A549 (cell line): ENCODE results near the gene ODAD2. TPM values are rescaled to one million over a fixed set of nuclear protein-coding genes. Genes with fewer than 3 reads are reported as not detected.

Experiments
- ATAC-seq, 2 experiments: fragments of 200-7000 bp in 1 of 2; fragments of >200 bp in 1 of 2; cut with Nextera tagmentation in 1 of 2; cut with Tn5 transposase in 1 of 2; 3 replicates each; pipeline versions ENCODE4 v1.8.0 to v1.9.1; 2018 to 2020; ENCODE audit warnings: mild to moderate bottlenecking in 1 of 2, moderate library complexity in 1 of 2
- CTCF ChIA-PET: fragments of 300-600 bp; sonication (Branson Sonifier 250); formaldehyde crosslinking; extraction: SDS; loops from one replicate; lab custom pipeline; 2021; ENCODE audit warnings: antibody characterized with exemption, inconsistent platforms; lab: Yijun Ruan, JAX
- POLR2A ChIA-PET: fragments of 350-600 bp; formaldehyde crosslinking; extraction: SDS; loops from one replicate; lab custom pipeline; 2021; ENCODE audit warnings: antibody characterized with exemption, inconsistent platforms; lab: Yijun Ruan, JAX
- DNase-seq, 2 experiments: peaks; one replicate each; pipeline versions ENCODE4 v3.0.0 to v3.0.0-alpha.2; 2011 to 2016; ENCODE audit warnings: low read depth in 1 of 2, low spot score in 1 of 2
- FAIRE-seq: peaks from 2 replicates; lab custom pipeline; 2011; peaks lifted over from hg19 to GRCh38; lab: Jason Lieb, UNC
- H3K27ac ChIP-seq, 2 experiments: fragments of >200 bp; sonication (Bioruptor Twin); formaldehyde crosslinking; 3 replicates each; pipeline ENCODE4 v1.5.1; 2016 to 2017
- H3K4me1 ChIP-seq: fragments of >200 bp; sonication (Bioruptor Twin); formaldehyde crosslinking; 3 replicates; pipeline ENCODE4 v1.6.1; 2016
- H3K4me2 ChIP-seq: fragments of >200 bp; sonication (Bioruptor Twin); formaldehyde crosslinking; 3 replicates; pipeline ENCODE4 v1.6.1; 2016
- H3K4me3 ChIP-seq: fragments of >200 bp; sonication (Bioruptor Twin); formaldehyde crosslinking; 3 replicates; pipeline ENCODE4 v1.5.1; 2016
- H3K9me3 ChIP-seq: fragments of >200 bp; sonication (Bioruptor Twin); formaldehyde crosslinking; 3 replicates; pipeline ENCODE4 v1.6.1; 2016
- ATOH8 ChIP-seq: fragments of 250-450 bp; sonication (Bioruptor Pico); IDR thresholded peaks from 2 replicates; pipeline ENCODE4 v1.5.0; 2020; ENCODE audit warnings: low read depth, mild to moderate bottlenecking, moderate library complexity
- CBX2 ChIP-seq: fragments of 200-600 bp; sonication (generic); IDR thresholded peaks from 2 replicates; pipeline ENCODE4 v1.6.1; 2016; ENCODE audit warnings: low read depth, mild to moderate bottlenecking, borderline replicate concordance
- CEBPB ChIP-seq, 2 experiments: fragments of >200 bp in 1 of 2; sonication (Bioruptor Twin) in 1 of 2; formaldehyde crosslinking in 1 of 2; IDR thresholded peaks; 2 replicates each; pipeline ENCODE4 v1.6.1; 2012 to 2016
- CHD2 ChIP-seq: fragments of 150-350 bp; IDR thresholded peaks from 2 replicates; pipeline ENCODE4 v1.6.1; 2014; ENCODE audit warnings: low read length; ENCODE audit not compliant: partially characterized antibody
- E2F6 ChIP-seq: IDR thresholded peaks from 2 replicates; pipeline ENCODE4 v1.6.1; 2012; ENCODE audit warnings: low read depth, borderline replicate concordance
- ELK1 ChIP-seq: fragments of 150-350 bp; IDR thresholded peaks from 2 replicates; pipeline ENCODE4 v1.6.1; 2014; ENCODE audit warnings: low read depth, mild to moderate bottlenecking, low read length
- ESRRA ChIP-seq: fragments of 150-350 bp; IDR thresholded peaks from 2 replicates; pipeline ENCODE4 v1.6.1; 2014; ENCODE audit warnings: mild to moderate bottlenecking, low read length, borderline replicate concordance
- FOSB ChIP-seq: fragments of 250-450 bp; sonication (Bioruptor Pico); IDR thresholded peaks from 2 replicates; pipeline ENCODE4 v1.5.0; 2020; ENCODE audit warnings: mild to moderate bottlenecking, moderate library complexity
- FOSL2 ChIP-seq, 2 experiments: fragments of 450-650 bp in 1 of 2; fragments of >200 bp in 1 of 2; sonication (Bioruptor Twin) in 1 of 2; formaldehyde crosslinking; IDR thresholded peaks; 2 replicates each; pipeline versions ENCODE4 v1.5.0 to v1.6.1; 2016 to 2020; ENCODE audit warnings: mild to moderate bottlenecking in 1 of 2, moderate library complexity in 1 of 2
- HDAC2 ChIP-seq: fragments of 200-600 bp; sonication (generic); IDR thresholded peaks from 2 replicates; pipeline ENCODE4 v1.6.1; 2016
- HES2 ChIP-seq: fragments of >200 bp; sonication (Bioruptor Twin); formaldehyde crosslinking; IDR thresholded peaks from 2 replicates; pipeline ENCODE4 v1.6.1; 2016
- HMGXB4 ChIP-seq: fragments of 250-450 bp; sonication (Bioruptor Pico); IDR thresholded peaks from 2 replicates; pipeline ENCODE4 v1.5.0; 2021; ENCODE audit warnings: mild to moderate bottlenecking, moderate library complexity, borderline replicate concordance
- HOXB5 ChIP-seq: fragments of 250-450 bp; sonication (Bioruptor Pico); IDR thresholded peaks from 2 replicates; pipeline ENCODE4 v1.5.0; 2020; ENCODE audit warnings: mild to moderate bottlenecking, moderate library complexity
- JUN ChIP-seq, 2 experiments: fragments of >200 bp; sonication (Bioruptor Twin); formaldehyde crosslinking; IDR thresholded peaks; 2 replicates in 1 of 2; 3 replicates in 1 of 2; pipeline ENCODE4 v1.6.1; 2016 to 2017
- KDM1A ChIP-seq: fragments of 200-600 bp; sonication (generic); IDR thresholded peaks from 2 replicates; pipeline ENCODE4 v1.6.1; 2016; ENCODE audit warnings: low read depth, mild to moderate bottlenecking
- MAFK ChIP-seq: fragments of 450-650 bp; IDR thresholded peaks from 2 replicates; pipeline ENCODE4 v1.6.1; 2014; ENCODE audit not compliant: partially characterized antibody
- MAZ ChIP-seq: fragments of 150-350 bp; IDR thresholded peaks from 2 replicates; pipeline ENCODE4 v1.6.1; 2014; ENCODE audit warnings: antibody characterized with exemption, low read depth, low read length, borderline replicate concordance
- NPAS2 ChIP-seq: fragments of 250-450 bp; sonication (Bioruptor Pico); IDR thresholded peaks from 2 replicates; pipeline ENCODE4 v1.8.0; 2022; ENCODE audit warnings: mild to moderate bottlenecking, moderate library complexity, borderline replicate concordance
- NR3C1 ChIP-seq: fragments of >200 bp; sonication (Bioruptor Twin); formaldehyde crosslinking; IDR thresholded peaks from 3 replicates; pipeline ENCODE4 v1.6.1; 2017
- PBX3 ChIP-seq: IDR thresholded peaks from 2 replicates; pipeline ENCODE4 v1.6.1; 2012
- POLR2A ChIP-seq: IDR thresholded peaks from 2 replicates; pipeline ENCODE4 v1.6.1; 2012; ENCODE audit warnings: mild to moderate bottlenecking, low read length
- POLR2AphosphoS2 ChIP-seq: conservative IDR thresholded peaks from 2 replicates; pipeline ENCODE4 v1.6.1; 2012; ENCODE audit warnings: low read length, improper control_type of control experiment, inconsistent platforms
- RCOR1 ChIP-seq: fragments of 150-350 bp; IDR thresholded peaks from 2 replicates; pipeline ENCODE4 v1.6.1; 2014; ENCODE audit warnings: antibody characterized with exemption, low read length, low read depth
- REST ChIP-seq: fragments of 200-600 bp; sonication (generic); IDR thresholded peaks from 2 replicates; pipeline ENCODE4 v1.6.1; 2016; ENCODE audit warnings: antibody characterized with exemption, mild to moderate bottlenecking, moderate library complexity
- RFX5 ChIP-seq: fragments of 450-650 bp; IDR thresholded peaks from 2 replicates; pipeline ENCODE4 v1.7.1; 2014; ENCODE audit warnings: antibody characterized with exemption, mild to moderate bottlenecking, moderate library complexity
- TP53 ChIP-seq: fragments of 250-450 bp; sonication (Bioruptor Pico); IDR thresholded peaks from 2 replicates; pipeline ENCODE4 v1.5.0; 2021; ENCODE audit warnings: mild to moderate bottlenecking, moderate library complexity
- ZSCAN20 ChIP-seq: fragments of 250-450 bp; sonication (Bioruptor Pico); IDR thresholded peaks from 2 replicates; pipeline ENCODE4 v1.8.0; 2022; ENCODE audit warnings: mild to moderate bottlenecking, moderate library complexity
- WGBS: methylation state at CpG from one replicate; pipeline ENCODE4 v1.1.6; 2017; ENCODE audit errors: missing lambda C conversion rate; 5-methylcytosine and 5-hydroxymethylcytosine counted together
- polyA plus RNA-seq, 4 experiments: library from polyadenylated mRNA; depleted of rRNA in 3 of 4; stranded (reverse); fragments of >200 nt; fragmentation: RNase III in 1 of 4; extraction: RNeasy Plus Mini Kit Qiagen cat#74134 plus additional on column Dnase treatment in 1 of 4; gene quantifications; 2 replicates in 3 of 4; 3 replicates in 1 of 4; pipeline ENCODE4 v1.2.3, GENCODE V29; 2011 to 2017

The ODAD2 gene
- polyA plus RNA-seq, 2 of the 4 experiments (the other 2 are of a cell fraction), result not detected

- no peak for DNase-seq
- Histone ChIP-seq H3K9me3 (no peaks in the 10 kb centered on the region), H3K27ac (no peak overlapping the region), H3K4me1 (no peaks in the 10 kb centered on the region), H3K4me3 (no peak overlapping the region), H3K4me2 (no peak overlapping the region)
- CTCF ChIA-PET, result no interaction called here
- TF ChIP-seq HDAC2 (no peak), CEBPB (IDR thresholded peaks at IDR 0.05) (no peak), ELK1 (no peak), HES2 (no peak), MAFK (no peak), CHD2 (no peak), POLR2AphosphoS2 (no peak), CBX2 (no peak), HMGXB4 (CRISPR knock-in tag) (no peak), ZSCAN20 (CRISPR knock-in tag) (no peak), HOXB5 (CRISPR knock-in tag) (no peak), MAZ (no peak), RCOR1 (no peak), KDM1A (no peak), JUN (IDR thresholded peaks at IDR 0.05) (no peak), ESRRA (no peak), RFX5 (no peak), ATOH8 (CRISPR knock-in tag) (no peak), E2F6 (no peak)
- FAIRE-seq, result no peak
- ATAC-seq, result no peak
- WGBS, result 0% methylated on average over 1 of the region's 1 CpG
- POLR2A ChIA-PET, result no interaction called here
Measured at GRCh38 chr10:27844223-27844622, 154.7 kb downstream of the ODAD2 start.

GRCh38 chr10:27838901-27839300, 160.0 kb downstream of the ODAD2 start:
- H3K27ac ChIP-seq, result no peak overlapping the region
- ChIA-PET POLR2A (no interaction called here), CTCF (no interaction called here)
- H3K4me1 ChIP-seq, result no peaks in the 10 kb centered on the region
- no peak overlapping the region for H3K4me2 ChIP-seq
- DNase-seq (no peak), ATAC-seq (no peak), FAIRE-seq (no peak)
- no peaks in the 10 kb centered on the region for H3K9me3 ChIP-seq
- whole genome bisulfite sequencing, result 39% methylated on average over 8 of the region's 8 CpGs
- H3K4me3 ChIP-seq, result no peak overlapping the region
- TF ChIP-seq TP53 (no peak), JUN (IDR thresholded peaks at IDR 0.05) (no peak), NPAS2 (CRISPR knock-in tag) (no peak), FOSB (CRISPR knock-in tag) (no peak), NR3C1 (no peak), REST (no peak), POLR2A (no peak), HDAC2 (no peak), HMGXB4 (CRISPR knock-in tag) (no peak), CEBPB (IDR thresholded peaks at IDR 0.05) (no peak), PBX3 (no peak), FOSL2 (IDR thresholded peaks at IDR 0.05) (no peak), FOSL2 (CRISPR knock-in tag; IDR thresholded peaks at IDR 0.05) (no peak)
